Right atrium auricular region (tissue), 2 donors: ENCODE measurements around the gene TLCD1. TPM values are rescaled to one million over a fixed set of nuclear protein-coding genes. Genes with fewer than 3 reads are reported as not detected.

ENCODE experiments used
- DNase-seq: peaks from one replicate; pipeline ENCODE4 v3.0.0-alpha.2; 2019; ENCODE audit warnings: low spot score
- H3K27ac ChIP-seq, 2 donors: fragments of 200-600 bp; sonication (generic); 1 replicate in 1 of 2; 2 replicates in 1 of 2; pipeline ENCODE4 v1.5.1; 2016 to 2019
- H3K27me3 ChIP-seq, 2 donors: fragments of 200-600 bp; sonication (generic); one replicate each; pipeline versions ENCODE4 v1.5.1 to v1.6.0; 2017 to 2019
- H3K36me3 ChIP-seq: fragments of 200-600 bp; sonication (generic); one replicate; pipeline ENCODE4 v1.5.1; 2016
- H3K4me1 ChIP-seq, 2 donors: fragments of 200-600 bp; sonication (generic); one replicate each; pipeline versions ENCODE4 v1.5.1 to v1.6.0; 2017 to 2019
- H3K4me3 ChIP-seq, 2 donors: fragments of 200-600 bp; sonication (generic); 1 replicate in 1 of 2; 2 replicates in 1 of 2; pipeline ENCODE4 v1.5.1; 2017 to 2019; ENCODE audit warnings: mild to moderate bottlenecking in 1 of 2, moderate library complexity in 1 of 2
- H3K9me3 ChIP-seq, 2 donors: fragments of 200-600 bp; sonication (generic); one replicate each; pipeline ENCODE4 v1.5.1; 2019
- CTCF ChIP-seq, 2 donors: fragments of 200-600 bp; sonication (generic); IDR thresholded peaks; one replicate each; pipeline ENCODE4 v1.5.1; 2019; ENCODE audit warnings: antibody characterized with exemption in 2 of 2
- total RNA-seq, 2 donors: library from RNA; depleted of rRNA; stranded (reverse); fragments of >200 nt; gene quantifications; one replicate each; pipeline ENCODE4 v1.1.0, GENCODE V29; 2016

The TLCD1 gene
- total RNA-seq, 2 donors from 2014 or later: 1.7 TPM; not detected in 1

GRCh38 chr17:28734712-28735241 lies 8.7 kb upstream of the TLCD1 start:
- no peaks in the 10 kb centered on the region for H3K36me3 ChIP-seq
- DNase-seq: no peak
- H3K27me3 ChIP-seq: no peaks in the 10 kb centered on the region
- no peak for TF ChIP-seq CTCF (IDR thresholded peaks at IDR 0.05)
- no peak overlapping the region for H3K4me3 ChIP-seq
- H3K9me3 ChIP-seq: no peaks in the 10 kb centered on the region
- H3K27ac ChIP-seq: no peak overlapping the region
- no peaks in the 10 kb centered on the region for H3K4me1 ChIP-seq

- no peaks in the 10 kb centered on the region for H3K9me3 ChIP-seq
- H3K4me3 ChIP-seq: no peak overlapping the region
- H3K4me1 ChIP-seq: peaks cover 0 to 4% of the 10 kb centered on the region in 2 donors
- DNase-seq: no peak
- no peaks in the 10 kb centered on the region for H3K36me3 ChIP-seq
- H3K27ac ChIP-seq: no peak overlapping the region
- H3K27me3 ChIP-seq: no peaks in the 10 kb centered on the region
- TF ChIP-seq CTCF (IDR thresholded peaks at IDR 0.05): no peak
These were observed 7.3 kb upstream of the TLCD1 start for GRCh38 chr17:28733346-28733745.

GRCh38 chr17:28729950-28730330 lies 3.9 kb upstream of the TLCD1 start:
- Histone ChIP-seq H3K27ac (no peak overlapping the region), H3K4me3 (no peak overlapping the region), H3K9me3 (no peaks in the 10 kb centered on the region), H3K36me3 (peaks cover under 1% of the 10 kb centered on the region), H3K4me1 (peaks cover 0 to 28% of the 10 kb centered on the region in 2 donors), H3K27me3 (no peaks in the 10 kb centered on the region)
- TF ChIP-seq CTCF (IDR thresholded peaks at IDR 0.05): no peak
- no peak for DNase-seq

GRCh38 chr17:28728364-28729200 lies 2.5 kb upstream of the TLCD1 start, which contains the start of gene NEK8:
Gene NEK8, plus strand, starts transcription at chr17:28728788. Its CDS starts 26 bp downstream, at chr17:28728814.
- TF ChIP-seq CTCF (IDR thresholded peaks at IDR 0.05): no peak
- peaks cover 12% of the 10 kb centered on the region for H3K36me3 ChIP-seq
- H3K4me3 ChIP-seq: peak within 1 kb of the TSS; percentile 75 to 82
- no peaks in the 10 kb centered on the region for H3K27me3 ChIP-seq
- H3K27ac ChIP-seq: peak within 1 kb of the TSS; percentile 97
- peak; percentile 97 for DNase-seq
- peaks cover 0 to 28% of the 10 kb centered on the region in 2 donors for H3K4me1 ChIP-seq
- H3K9me3 ChIP-seq: no peaks in the 10 kb centered on the region

- peak overlapping the region; percentile 97 for H3K27ac ChIP-seq
- DNase-seq: peak; percentile 90
- H3K9me3 ChIP-seq: no peaks in the 10 kb centered on the region
- peaks cover 0 to 34% of the 10 kb centered on the region in 2 donors for H3K4me1 ChIP-seq
- no peaks in the 10 kb centered on the region for H3K27me3 ChIP-seq
- TF ChIP-seq CTCF (IDR thresholded peaks at IDR 0.05): peak; percentile 99 to 100
- H3K4me3 ChIP-seq: peak overlapping the region; percentile 75 to 82
- H3K36me3 ChIP-seq: peaks cover 29% of the 10 kb centered on the region
These were observed 826 bp upstream of the TLCD1 start for GRCh38 chr17:28726627-28727491.
